SK-N-SH (cell line): Measurements from ENCODE around the gene HOTAIR. TPM values are rescaled to one million over a fixed set of nuclear protein-coding genes. Genes with fewer than 3 reads are reported as not detected.

Source experiments
- CTCF ChIA-PET: fragments of 300-600, 350-600 bp; formaldehyde crosslinking; extraction: SDS; loops from one replicate; lab custom pipeline; 2021; lab: Yijun Ruan, JAX
- POLR2A ChIA-PET: fragments of 350-600 bp; sonication (Branson Sonifier 250); formaldehyde crosslinking; extraction: SDS; loops from one replicate; lab custom pipeline; 2020; ENCODE audit warnings: antibody characterized with exemption, inconsistent platforms; lab: Yijun Ruan, JAX
- DNase-seq: peaks from one replicate; pipeline ENCODE4 v3.0.0; 2012
- H2AFZ ChIP-seq: fragments of 200-600 bp; sonication (generic); 2 replicates; pipeline ENCODE4 v1.8.1; 2016; ENCODE audit warnings: antibody characterized with exemption, mild to moderate bottlenecking, low read depth
- H3F3A ChIP-seq: fragments of 200-600 bp; sonication (generic); replicated peaks from 2 replicates; pipeline ENCODE3; 2016; ENCODE audit warnings: antibody characterized with exemption, mild to moderate bottlenecking; ENCODE audit not compliant: insufficient read depth
- H3K27ac ChIP-seq, 2 experiments: fragments of 200-500 bp in 1 of 2; fragments of 200-600 bp in 1 of 2; sonication (Bioruptor generic) in 1 of 2; sonication (generic), shearing (Covaris generic) in 1 of 2; 2 replicates each; pipeline versions ENCODE4 v1.5.1 to v1.6.1; 2014 to 2016; ENCODE audit warnings: low read depth in 2 of 2, inconsistent platforms in 1 of 2, low read length in 1 of 2, mild to moderate bottlenecking in 1 of 2, mixed read lengths in 1 of 2
- H3K27me3 ChIP-seq: fragments of 200-600 bp; sonication (generic), shearing (Covaris generic); 2 replicates; pipeline ENCODE4 v1.6.1; 2016; ENCODE audit warnings: mixed run types; ENCODE audit not compliant: insufficient read depth
- H3K36me3 ChIP-seq, 2 experiments: fragments of 200-500 bp in 1 of 2; fragments of 200-600 bp in 1 of 2; sonication (Bioruptor generic) in 1 of 2; sonication (generic) in 1 of 2; replicated peaks in 1 of 2; 2 replicates each; pipeline versions ENCODE3 to v1.5.1; 2014 to 2016; ENCODE audit warnings: low read length in 1 of 2, mild to moderate bottlenecking in 1 of 2; ENCODE audit not compliant: insufficient read depth in 2 of 2, control insufficient read depth in 1 of 2
- H3K4me1 ChIP-seq, 2 experiments: fragments of 200-500 bp in 1 of 2; fragments of 200-600 bp in 1 of 2; sonication (Bioruptor generic) in 1 of 2; sonication (generic), shearing (Covaris generic) in 1 of 2; 2 replicates each; pipeline versions ENCODE4 v1.5.1 to v1.6.1; 2014 to 2016; ENCODE audit warnings: low read depth in 1 of 2, low read length in 1 of 2, mixed run types in 1 of 2; ENCODE audit not compliant: insufficient read depth in 2 of 2, control insufficient read depth in 1 of 2
- H3K4me2 ChIP-seq: fragments of 200-600 bp; sonication (generic), shearing (Covaris generic); 2 replicates; pipeline ENCODE4 v1.6.1; 2017; ENCODE audit warnings: mixed run types
- H3K4me3 ChIP-seq, 2 experiments: fragments of 200-500 bp in 1 of 2; fragments of 200-600 bp in 1 of 2; sonication (Bioruptor generic) in 1 of 2; sonication (generic), shearing (Covaris generic) in 1 of 2; 2 replicates each; pipeline versions ENCODE4 v1.5.1 to v1.8.1; 2014 to 2016; ENCODE audit warnings: low read depth in 2 of 2, inconsistent platforms in 1 of 2, low read length in 1 of 2, mild to moderate bottlenecking in 1 of 2, mixed read lengths in 1 of 2, moderate library complexity in 1 of 2
- H3K79me2 ChIP-seq: fragments of 200-600 bp; sonication (generic); 2 replicates; pipeline ENCODE4 v1.8.1; 2017; ENCODE audit warnings: mild to moderate bottlenecking; ENCODE audit not compliant: insufficient read depth
- H3K9ac ChIP-seq: fragments of 200-600 bp; sonication (generic); 2 replicates; pipeline ENCODE4 v1.6.1; 2017; ENCODE audit warnings: mixed run types
- H3K9me2 ChIP-seq: fragments of 200-600 bp; sonication (generic); 2 replicates; pipeline ENCODE4 v1.6.1; 2017; ENCODE audit warnings: mixed run types
- H3K9me3 ChIP-seq: fragments of 200-600 bp; sonication (generic); 2 replicates; pipeline ENCODE4 v1.6.1; 2017; ENCODE audit warnings: mixed run types, mild to moderate bottlenecking, moderate library complexity
- H4K20me1 ChIP-seq: fragments of 200-600 bp; sonication (generic); 2 replicates; pipeline ENCODE4 v1.6.1; 2017; ENCODE audit warnings: mild to moderate bottlenecking, mixed run types; ENCODE audit not compliant: insufficient read depth
- ELF1 ChIP-seq: IDR thresholded peaks from 2 replicates; pipeline ENCODE4 v1.4.0; 2012
- EP300 ChIP-seq, 2 experiments: IDR thresholded peaks; 2 replicates each; pipeline versions ENCODE4 v1.4.0 to v1.6.1; 2012; ENCODE audit warnings: borderline replicate concordance in 1 of 2, low read depth in 1 of 2, low read length in 1 of 2
- EZH2phosphoT487 ChIP-seq: fragments of 200-600 bp; sonication (generic); IDR thresholded peaks from 2 replicates; pipeline ENCODE4 v1.6.1; 2017; ENCODE audit warnings: low read depth, mixed run types, mild to moderate bottlenecking, antibody characterized with exemption, moderate library complexity, borderline replicate concordance
- FOSL2 ChIP-seq: IDR thresholded peaks from 2 replicates; pipeline ENCODE4 v1.4.0; 2012; ENCODE audit warnings: low read depth, mild to moderate bottlenecking, moderate library complexity, borderline replicate concordance
- FOXJ3 ChIP-seq: sonication (generic); formaldehyde crosslinking; IDR thresholded peaks from 2 replicates; pipeline ENCODE4 v1.5.1; 2020; ENCODE audit warnings: mild to moderate bottlenecking, missing genetic modification reagents
- GATA2 ChIP-seq: sonication (generic); formaldehyde crosslinking; IDR thresholded peaks from 2 replicates; pipeline ENCODE4 v1.5.0; 2020; ENCODE audit warnings: mild to moderate bottlenecking, missing genetic modification reagents
- NRF1 ChIP-seq: IDR thresholded peaks from 2 replicates; pipeline ENCODE4 v1.6.1; 2012; ENCODE audit warnings: low read depth, mild to moderate bottlenecking, low read length
- POLR2AphosphoS5 ChIP-seq: IDR thresholded peaks from 2 replicates; pipeline ENCODE4 v1.6.1; 2012; ENCODE audit warnings: low read depth, low read length
- TAF1 ChIP-seq: IDR thresholded peaks from 2 replicates; pipeline ENCODE4 v1.6.1; 2012; ENCODE audit warnings: low read depth, mild to moderate bottlenecking, low read length, moderate library complexity, borderline replicate concordance
- TEAD4 ChIP-seq: IDR thresholded peaks from 2 replicates; pipeline ENCODE4 v1.4.0; 2012; ENCODE audit warnings: mild to moderate bottlenecking, borderline replicate concordance; ENCODE audit not compliant: insufficient read depth
- YY1 ChIP-seq: IDR thresholded peaks from 2 replicates; pipeline ENCODE4 v1.4.0; 2012; ENCODE audit warnings: low read depth, mild to moderate bottlenecking
- WGBS: methylation state at CpG from one replicate; pipeline ENCODE4 v1.1.6; 2017; ENCODE audit warnings: low lambda C conversion rate; 5-methylcytosine and 5-hydroxymethylcytosine counted together
- polyA plus RNA-seq, 3 experiments: library from polyadenylated mRNA; depleted of rRNA; stranded (reverse); fragments of >200 nt; gene quantifications; 2 replicates each; pipeline ENCODE4 v1.2.3, GENCODE V29; 2012
- TF ChIP-seq, protein P1 (sequence below): fragments of 150-350 bp; IDR thresholded peaks from 2 replicates; pipeline ENCODE4 v1.6.1; 2017; ENCODE audit warnings: antibody characterized with exemption, low read length, low read depth, borderline replicate concordance
- TF ChIP-seq, protein P2 (sequence below): IDR thresholded peaks from 2 replicates; pipeline ENCODE4 v1.4.0; 2012; ENCODE audit warnings: low read depth
- TF ChIP-seq, protein P3 (sequence below): IDR thresholded peaks from 2 replicates; pipeline ENCODE4 v1.4.0; 2012; ENCODE audit warnings: low read depth, borderline replicate concordance
- TF ChIP-seq, protein P4 (sequence below): fragments of 150-350 bp; IDR thresholded peaks from 2 replicates; pipeline ENCODE4 v1.6.1; 2016; ENCODE audit warnings: mild to moderate bottlenecking, low read depth, low read length
- TF ChIP-seq, protein P5 (sequence below): IDR thresholded peaks from 2 replicates; pipeline ENCODE4; 2012

The HOTAIR gene
- polyA plus RNA-seq (2012; rRNA removed): not detected in 2 replicates
- polyA plus RNA-seq (2012; cell fraction: cytosol; rRNA removed): 0.01 TPM in 2 replicates
- polyA plus RNA-seq (2012; cell fraction: nucleus; rRNA removed): not detected in 2 replicates

DNA sequence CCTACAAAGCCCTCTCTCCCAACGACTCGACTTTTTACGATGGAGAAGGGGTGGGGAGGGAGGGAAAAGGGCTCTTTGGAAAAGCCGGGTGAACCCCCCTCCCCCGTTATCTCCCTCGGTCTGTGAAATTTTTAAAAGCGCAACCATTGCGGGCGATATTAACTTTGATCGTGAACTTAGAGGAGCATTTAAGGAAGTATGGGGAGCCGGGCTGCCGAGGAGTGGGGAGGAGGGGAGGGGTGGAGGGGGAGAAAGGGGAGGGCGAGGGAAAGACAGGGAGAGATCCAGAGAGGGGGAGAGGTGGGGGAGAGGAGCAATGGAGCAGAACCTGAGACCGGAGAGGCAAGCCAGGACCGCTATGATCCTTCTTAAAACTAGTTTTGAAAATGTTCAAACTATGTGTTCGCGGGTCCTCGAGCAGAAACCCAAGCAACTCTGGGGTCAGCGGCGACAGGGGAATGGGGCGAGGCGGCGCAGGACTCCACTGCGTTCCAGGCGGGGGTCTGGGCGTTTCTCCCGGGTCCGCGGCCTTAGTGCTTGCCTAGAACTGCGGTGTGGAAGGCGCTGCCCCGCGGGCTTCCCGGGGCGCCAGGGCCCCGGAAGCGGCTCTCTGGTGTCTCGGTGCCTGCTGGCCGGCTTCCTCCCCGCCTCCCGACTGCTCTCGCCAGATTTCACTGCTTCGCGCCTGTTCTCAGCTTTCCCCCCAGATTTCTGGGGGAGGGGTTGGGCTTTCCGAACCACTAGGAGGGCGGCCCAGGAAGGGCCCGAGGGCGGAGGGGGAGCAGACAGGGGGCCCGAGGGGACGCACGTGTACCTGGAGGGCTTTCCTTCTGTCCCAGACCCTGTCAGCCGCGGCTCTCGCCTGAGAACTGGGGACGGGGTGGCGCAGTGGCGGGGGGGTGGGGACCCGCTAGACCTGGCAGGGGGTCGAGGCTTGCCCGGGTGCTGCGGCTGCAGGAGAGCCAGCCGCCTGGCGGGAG lies at the start of gene HOTAIR:
HOTAIR (minus strand) TSS at position 871 of the 980 bp plus-strand sequence.
- H2AFZ ChIP-seq: peak within 1 kb of the TSS; percentile 41; the same call in 1 of the 2 replicates
- H3K9me2 ChIP-seq: no peaks in the 10 kb centered on the region
- H3K4me3 ChIP-seq: no peak within 1 kb of the TSS; a peak in 1 of 4 replicates
- ChIA-PET POLR2A (no interaction called here), CTCF (interaction anchor here (12.7 kb wide), 1 partner anchor 14 kb away, joined by 134 read pairs; the partner anchor contains the start of gene HOXC10)
- no peak within 1 kb of the TSS for H3K27ac ChIP-seq
- DNase-seq: peak; percentile 63
- 0 out of 2 replicates have a peak, but pooled peaks cover 2% of the 10 kb centered on the region for H4K20me1 ChIP-seq
- H3K79me2 ChIP-seq: no peaks in the 10 kb centered on the region
- peak within 1 kb of the TSS; percentile 56; the same call in 1 of the 2 replicates for H3K4me2 ChIP-seq
- H3K4me1 ChIP-seq: peaks cover 0 to 2% of the 10 kb centered on the region in 2 experiments; a peak in 2 of 4 replicates
- TF ChIP-seq EZH2phosphoT487 (peak; percentile 79; the same call in 1 of the 2 replicates), YY1 (no peak)
- TF ChIP-seq, protein P1, sequence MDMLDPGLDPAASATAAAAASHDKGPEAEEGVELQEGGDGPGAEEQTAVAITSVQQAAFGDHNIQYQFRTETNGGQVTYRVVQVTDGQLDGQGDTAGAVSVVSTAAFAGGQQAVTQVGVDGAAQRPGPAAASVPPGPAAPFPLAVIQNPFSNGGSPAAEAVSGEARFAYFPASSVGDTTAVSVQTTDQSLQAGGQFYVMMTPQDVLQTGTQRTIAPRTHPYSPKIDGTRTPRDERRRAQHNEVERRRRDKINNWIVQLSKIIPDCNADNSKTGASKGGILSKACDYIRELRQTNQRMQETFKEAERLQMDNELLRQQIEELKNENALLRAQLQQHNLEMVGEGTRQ: no peak
- TF ChIP-seq, protein P2, sequence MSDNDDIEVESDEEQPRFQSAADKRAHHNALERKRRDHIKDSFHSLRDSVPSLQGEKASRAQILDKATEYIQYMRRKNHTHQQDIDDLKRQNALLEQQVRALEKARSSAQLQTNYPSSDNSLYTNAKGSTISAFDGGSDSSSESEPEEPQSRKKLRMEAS: no peak
- H3K9ac ChIP-seq: no peak within 1 kb of the TSS
- H3F3A ChIP-seq: peaks cover 3% of the 10 kb centered on the region
- 7% methylated on average over 25 of the region's 63 CpGs for WGBS
- H3K9me3 ChIP-seq: no peaks in the 10 kb centered on the region
- peaks cover 98% of the 10 kb centered on the region for H3K27me3 ChIP-seq
- H3K36me3 ChIP-seq: no peaks in the 10 kb centered on the region

DNA sequence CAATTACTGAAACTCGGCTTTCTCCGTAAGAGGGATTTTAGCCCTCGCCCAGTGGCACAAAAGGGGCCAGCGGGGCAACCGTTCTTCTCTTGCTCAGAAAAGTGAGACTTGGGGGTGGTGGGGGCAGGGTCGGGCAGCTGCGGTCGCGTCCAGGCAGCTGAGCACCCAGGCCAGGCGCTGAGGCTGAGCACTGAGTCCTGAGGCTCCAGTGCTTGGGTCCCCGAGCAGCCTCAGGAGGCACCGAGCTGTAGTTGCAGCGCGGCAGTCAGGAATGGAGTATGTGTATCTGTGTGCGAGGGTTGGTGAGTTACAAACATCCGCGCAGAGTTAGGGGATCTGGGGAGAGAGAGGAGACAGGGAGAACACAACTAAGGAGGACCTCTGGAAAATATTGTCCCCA lies 49.4 kb upstream of the HOTAIR start:
- Histone ChIP-seq H3K27me3 (no peaks in the 10 kb centered on the region), H3K4me2 (no peak overlapping the region), H2AFZ (no peak overlapping the region), H3K9me2 (no peaks in the 10 kb centered on the region), H3K79me2 (0 out of 2 replicates have a peak, but pooled peaks cover 3% of the 10 kb centered on the region), H4K20me1 (no peaks in the 10 kb centered on the region), H3K9me3 (no peaks in the 10 kb centered on the region), H3F3A (peaks cover 6% of the 10 kb centered on the region), H3K4me1 (peaks cover 7 to 42% of the 10 kb centered on the region in 2 experiments; a peak in 2 of 4 replicates), H3K9ac (no peak overlapping the region), H3K4me3 (no peak overlapping the region), H3K27ac (no peak overlapping the region; a peak in 1 of 4 replicates), H3K36me3 (no peaks in the 10 kb centered on the region)
- ChIA-PET CTCF (interaction anchor here (0.8 to 23.2 kb wide), 15 partner anchors 8 to 376 kb away, joined by 3 to 548 read pairs (median 6); partner anchors contain the start of genes HOXC10, HOXC5, HOXC8 and HOXC9), POLR2A (no interaction called here)
- WGBS: 89% methylated on average over 17 of the region's 17 CpGs
- DNase-seq: no peak
- TF ChIP-seq NRF1 (no peak), EP300 (IDR thresholded peaks at IDR 0.05; ENCODE audit: borderline replicate concordance in 1 of 2, low read depth in 1 of 2, low read length in 1 of 2) (no peak), FOXJ3 (CRISPR knock-in tag) (no peak), TEAD4 (no peak), TAF1 (no peak), GATA2 (no peak), POLR2AphosphoS5 (no peak), EZH2phosphoT487 (no peak), FOSL2 (no peak), ELF1 (no peak)
- TF ChIP-seq, protein P2: no peak
- TF ChIP-seq, protein P3, sequence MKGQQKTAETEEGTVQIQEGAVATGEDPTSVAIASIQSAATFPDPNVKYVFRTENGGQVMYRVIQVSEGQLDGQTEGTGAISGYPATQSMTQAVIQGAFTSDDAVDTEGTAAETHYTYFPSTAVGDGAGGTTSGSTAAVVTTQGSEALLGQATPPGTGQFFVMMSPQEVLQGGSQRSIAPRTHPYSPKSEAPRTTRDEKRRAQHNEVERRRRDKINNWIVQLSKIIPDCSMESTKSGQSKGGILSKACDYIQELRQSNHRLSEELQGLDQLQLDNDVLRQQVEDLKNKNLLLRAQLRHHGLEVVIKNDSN: no peak
- TF ChIP-seq, protein P4, sequence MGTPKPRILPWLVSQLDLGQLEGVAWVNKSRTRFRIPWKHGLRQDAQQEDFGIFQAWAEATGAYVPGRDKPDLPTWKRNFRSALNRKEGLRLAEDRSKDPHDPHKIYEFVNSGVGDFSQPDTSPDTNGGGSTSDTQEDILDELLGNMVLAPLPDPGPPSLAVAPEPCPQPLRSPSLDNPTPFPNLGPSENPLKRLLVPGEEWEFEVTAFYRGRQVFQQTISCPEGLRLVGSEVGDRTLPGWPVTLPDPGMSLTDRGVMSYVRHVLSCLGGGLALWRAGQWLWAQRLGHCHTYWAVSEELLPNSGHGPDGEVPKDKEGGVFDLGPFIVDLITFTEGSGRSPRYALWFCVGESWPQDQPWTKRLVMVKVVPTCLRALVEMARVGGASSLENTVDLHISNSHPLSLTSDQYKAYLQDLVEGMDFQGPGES: no peak
- TF ChIP-seq, protein P5, sequence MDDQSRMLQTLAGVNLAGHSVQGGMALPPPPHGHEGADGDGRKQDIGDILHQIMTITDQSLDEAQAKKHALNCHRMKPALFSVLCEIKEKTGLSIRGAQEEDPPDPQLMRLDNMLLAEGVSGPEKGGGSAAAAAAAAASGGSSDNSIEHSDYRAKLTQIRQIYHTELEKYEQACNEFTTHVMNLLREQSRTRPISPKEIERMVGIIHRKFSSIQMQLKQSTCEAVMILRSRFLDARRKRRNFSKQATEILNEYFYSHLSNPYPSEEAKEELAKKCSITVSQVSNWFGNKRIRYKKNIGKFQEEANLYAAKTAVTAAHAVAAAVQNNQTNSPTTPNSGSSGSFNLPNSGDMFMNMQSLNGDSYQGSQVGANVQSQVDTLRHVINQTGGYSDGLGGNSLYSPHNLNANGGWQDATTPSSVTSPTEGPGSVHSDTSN: no peak
